T47D (cell line): ENCODE measurements around the gene TOP3A.

Experiments used
- DNase-seq, 2 experiments: peaks; one replicate each; pipeline versions ENCODE4 v3.0.0 to v3.0.0-alpha.2; 2011 to 2012; ENCODE audit warnings: low read depth in 1 of 2, low spot score in 1 of 2
- JUND ChIP-seq: IDR thresholded peaks from 2 replicates; pipeline ENCODE4 v1.6.1; 2012; ENCODE audit warnings: low read depth
- in situ Hi-C: cut with HindIII; loops from 2 replicates; pipeline ENCODE4 v1.10.0; 2016; ENCODE audit warnings: low sequenced_read_pairs, low pct_unique_long_range_greater_than_20kb

The TOP3A gene

GRCh38 chr17:18285296-18285695 is 29.5 kb downstream of the TOP3A start:
- TF ChIP-seq JUND: no peak
- DNase-seq: no peak
- in situ Hi-C loops: no loop called here

- TF ChIP-seq JUND: no peak
- in situ Hi-C loops: no loop called here
- no peak for DNase-seq
These were observed 33.0 kb downstream of the TOP3A start for GRCh38 chr17:18281788-18282187.

- TF ChIP-seq JUND: no peak
- in situ Hi-C loops: no loop called here
- no peak for DNase-seq
These were observed 33.9 kb downstream of the TOP3A start for GRCh38 chr17:18280766-18281371.

GRCh38 chr17:18280249-18280648 is 34.5 kb downstream of the TOP3A start:
- no peak for TF ChIP-seq JUND

GRCh38 chr17:18278867-18279266 is 35.9 kb downstream of the TOP3A start:
- in situ Hi-C loops: no loop called here
- TF ChIP-seq JUND: no peak
- no peak for DNase-seq

More at GRCh38 chr17:18280249-18280648, 34.5 kb downstream of the TOP3A start:
- in situ Hi-C loops: no loop called here
- DNase-seq: no peak

GRCh38 chr17:18277076-18277475 is 37.7 kb downstream of the TOP3A start:
- no peak for DNase-seq
- no peak for TF ChIP-seq JUND
- in situ Hi-C loops: no loop called here

GRCh38 chr17:18270046-18270931 is 44.5 kb downstream of the TOP3A start:
- no peak for TF ChIP-seq JUND
- DNase-seq: no peak
- in situ Hi-C loops: no loop called here

- in situ Hi-C loops: no loop called here
- TF ChIP-seq JUND: no peak
- DNase-seq: no peak
These were observed 46.7 kb downstream of the TOP3A start for GRCh38 chr17:18267927-18268711.

- in situ Hi-C loops: no loop called here
- no peak for TF ChIP-seq JUND
- no peak for DNase-seq
These were observed 47.4 kb downstream of the TOP3A start for GRCh38 chr17:18267366-18267765.

GRCh38 chr17:18263885-18264682 is 50.7 kb downstream of the TOP3A start:
- TF ChIP-seq JUND: no peak
- in situ Hi-C loops: no loop called here
- DNase-seq: no peak

GRCh38 chr17:18262641-18263040 is 52.2 kb downstream of the TOP3A start:
- no peak for DNase-seq
- TF ChIP-seq JUND: no peak
- in situ Hi-C loops: no loop called here

- DNase-seq: no peak
- TF ChIP-seq JUND: no peak
- in situ Hi-C loops: no loop called here
These were observed 52.7 kb downstream of the TOP3A start for GRCh38 chr17:18262111-18262510.
